Smooth muscle cell (in vitro differentiated cells): Measurements from ENCODE around the gene PKIG. TPM values are rescaled to one million over a fixed set of nuclear protein-coding genes. Genes with fewer than 3 reads are reported as not detected.

Source experiments
- DNase-seq: peaks from one replicate; lab custom pipeline; 2025; ENCODE audit not compliant: unreplicated experiment; lab: John Stamatoyannopoulos, UW
- H2AFZ ChIP-seq: fragments of 200-600 bp; sonication (generic); 2 replicates; pipeline ENCODE4 v1.6.0; 2016; ENCODE audit warnings: antibody characterized with exemption, low read depth, mild to moderate bottlenecking
- H3F3A ChIP-seq: fragments of 200-600 bp; sonication (generic); 2 replicates; pipeline ENCODE4 v1.6.0; 2017; ENCODE audit warnings: antibody characterized with exemption, low read depth
- H3K27ac ChIP-seq: fragments of 200-600 bp; sonication (generic); 2 replicates; pipeline ENCODE4 v1.5.1; 2016; ENCODE audit warnings: low read depth, mild to moderate bottlenecking
- H3K27me3 ChIP-seq: fragments of 200-600 bp; sonication (generic); 2 replicates; pipeline ENCODE4 v1.6.1; 2016; ENCODE audit warnings: low read depth, mild to moderate bottlenecking
- H3K36me3 ChIP-seq: fragments of 200-600 bp; sonication (generic); 2 replicates; pipeline ENCODE4 v1.5.1; 2016; ENCODE audit warnings: low read depth
- H3K4me1 ChIP-seq: fragments of 200-600 bp; sonication (generic); 2 replicates; pipeline ENCODE4 v1.5.1; 2016; ENCODE audit warnings: low read depth
- H3K4me2 ChIP-seq: fragments of 200-600 bp; sonication (generic); 2 replicates; pipeline ENCODE4 v1.6.0; 2016; ENCODE audit warnings: mild to moderate bottlenecking
- H3K4me3 ChIP-seq: fragments of 200-600 bp; sonication (generic); 2 replicates; pipeline ENCODE4 v1.5.1; 2016; ENCODE audit warnings: mild to moderate bottlenecking
- H3K79me2 ChIP-seq: fragments of 200-600 bp; sonication (generic); 2 replicates; pipeline ENCODE4 v1.6.0; 2016; ENCODE audit warnings: low read depth, mild to moderate bottlenecking
- H3K9ac ChIP-seq: fragments of 200-600 bp; sonication (generic); 2 replicates; pipeline ENCODE4 v1.6.0; 2016; ENCODE audit warnings: low read depth
- H3K9me3 ChIP-seq: fragments of 200-600 bp; sonication (generic); replicated peaks from 2 replicates; pipeline ENCODE4 v1.5.1; 2016; ENCODE audit warnings: low read depth
- H4K20me1 ChIP-seq: fragments of 200-600 bp; sonication (generic); 2 replicates; pipeline ENCODE4 v1.6.0; 2016; ENCODE audit warnings: low read depth
- CTCF ChIP-seq: fragments of 200-600 bp; sonication (generic); IDR thresholded peaks from 2 replicates; pipeline ENCODE4 v1.5.1; 2017; ENCODE audit warnings: borderline replicate concordance, mild to moderate bottlenecking, antibody characterized with exemption; ENCODE audit not compliant: insufficient read depth, poor library complexity, severe bottlenecking
- WGBS: methylation state at CpG from one replicate; pipeline ENCODE4 v1.1.7; 2016; ENCODE audit warnings: low lambda C conversion rate; 5-methylcytosine and 5-hydroxymethylcytosine counted together
- polyA plus RNA-seq: library from polyadenylated mRNA; unstranded; fragments of >200 nt; fragmentation: Nextera tagmentation; extraction: Ambion mirVana; gene quantifications from 2 replicates; pipeline ENCODE4 v1.2.1, GENCODE V29; 2016
- total RNA-seq: library from RNA; depleted of rRNA; stranded (reverse); fragments of >200 nt; gene quantifications from 2 replicates; pipeline ENCODE4 v1.2.3, GENCODE V29; 2014

Gene PKIG
- total and polyA plus RNA-seq, 2 experiments from 2014 or later = 68.9 to 86.1 TPM

DNA sequence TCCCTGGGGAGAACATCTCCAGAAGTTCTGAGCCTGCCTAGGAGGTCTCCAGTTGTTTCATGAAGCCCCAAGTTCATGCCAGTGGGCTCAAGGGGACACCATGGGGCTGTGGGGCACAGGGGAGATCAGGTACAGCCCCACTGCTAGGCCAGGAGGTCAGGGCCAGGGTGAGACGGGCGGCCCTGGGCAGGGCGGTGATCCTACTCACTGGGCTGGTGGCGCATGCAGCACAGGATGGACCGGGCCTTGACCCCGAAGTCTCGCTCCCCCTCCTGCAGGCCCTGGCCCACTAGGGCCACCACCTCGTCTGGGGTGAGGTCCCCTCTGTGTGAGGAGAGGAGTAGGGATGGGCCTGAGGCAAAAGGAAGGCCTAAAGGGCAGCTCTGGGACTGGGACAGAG lies 43.0 kb downstream of the PKIG start:
- Histone ChIP-seq H2AFZ (no peak overlapping the region), H3K4me2 (no peak overlapping the region), H3K9ac (no peak overlapping the region), H4K20me1 (no peaks in the 10 kb centered on the region), H3K9me3 (no peaks in the 10 kb centered on the region), H3K27ac (no peak overlapping the region), H3F3A (no peaks in the 10 kb centered on the region), H3K27me3 (no peaks in the 10 kb centered on the region), H3K4me1 (no peaks in the 10 kb centered on the region), H3K4me3 (no peak overlapping the region), H3K36me3 (no peaks in the 10 kb centered on the region), H3K79me2 (no peaks in the 10 kb centered on the region)
- TF ChIP-seq CTCF = no peak
- no peak for DNase-seq
- WGBS = 96% methylated on average over 7 of the region's 8 CpGs

DNA sequence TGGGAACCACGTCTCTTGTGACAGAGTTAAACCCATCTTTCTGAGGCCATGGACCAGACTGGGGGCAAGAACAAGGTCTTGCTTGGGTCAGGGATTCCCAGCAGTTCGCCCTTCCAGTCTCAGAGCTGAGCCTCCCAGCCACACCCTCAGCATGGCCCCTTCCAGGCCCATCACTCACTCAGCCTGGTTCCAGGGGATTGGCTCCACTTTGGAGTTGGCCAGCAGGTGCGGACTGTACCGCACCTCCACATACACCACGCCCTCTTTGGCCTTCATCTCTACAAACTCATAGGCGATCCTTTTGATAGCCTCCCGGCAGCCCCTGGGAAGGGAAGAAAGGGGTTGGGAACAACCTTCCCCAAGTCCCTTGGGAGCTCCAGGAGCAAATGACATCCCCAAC lies 43.9 kb downstream of the PKIG start:
- Histone ChIP-seq H3K36me3 (no peaks in the 10 kb centered on the region), H3K27me3 (no peaks in the 10 kb centered on the region), H3K79me2 (no peaks in the 10 kb centered on the region), H3K4me2 (no peak overlapping the region), H3K27ac (no peak overlapping the region), H3K9ac (no peak overlapping the region), H3F3A (no peaks in the 10 kb centered on the region), H2AFZ (no peak overlapping the region), H4K20me1 (no peaks in the 10 kb centered on the region), H3K4me1 (no peaks in the 10 kb centered on the region), H3K9me3 (no peaks in the 10 kb centered on the region), H3K4me3 (no peak overlapping the region)
- TF ChIP-seq CTCF = no peak
- no peak for DNase-seq
- WGBS = 97% methylated on average over 7 of the region's 7 CpGs

- Histone ChIP-seq H3K27me3 (no peaks in the 10 kb centered on the region), H3K36me3 (no peaks in the 10 kb centered on the region), H3F3A (no peaks in the 10 kb centered on the region), H3K9ac (no peak overlapping the region), H3K4me3 (no peak overlapping the region), H3K4me1 (no peaks in the 10 kb centered on the region), H3K79me2 (no peaks in the 10 kb centered on the region), H3K27ac (no peak overlapping the region), H2AFZ (no peak overlapping the region), H3K4me2 (no peak overlapping the region), H4K20me1 (no peaks in the 10 kb centered on the region), H3K9me3 (no peaks in the 10 kb centered on the region)
- 91% methylated on average over 13 of the region's 13 CpGs for WGBS
- no peak for TF ChIP-seq CTCF
- no peak for DNase-seq
These were observed 45.1 kb downstream of the PKIG start for GRCh38 chr20:44627364-44628010.

GRCh38 chr20:44629017-44629385 lies 46.6 kb downstream of the PKIG start:
- no peak overlapping the region for H3K4me2 ChIP-seq
- no peak overlapping the region for H3K27ac ChIP-seq
- no peaks in the 10 kb centered on the region for H3K4me1 ChIP-seq
- no peaks in the 10 kb centered on the region for H3K79me2 ChIP-seq
- no peaks in the 10 kb centered on the region for H3F3A ChIP-seq
- H3K9ac ChIP-seq = no peak overlapping the region
- H3K9me3 ChIP-seq = no peaks in the 10 kb centered on the region
- no peak overlapping the region for H2AFZ ChIP-seq
- no peaks in the 10 kb centered on the region for H3K27me3 ChIP-seq
- H4K20me1 ChIP-seq = no peaks in the 10 kb centered on the region
- no peak overlapping the region for H3K4me3 ChIP-seq
- WGBS = over 99% methylated on average over 9 of the region's 9 CpGs
- no peak for TF ChIP-seq CTCF
- no peaks in the 10 kb centered on the region for H3K36me3 ChIP-seq
- no peak for DNase-seq
